H7 (cell line): ENCODE results near the gene PTPRU. TPM values are rescaled to one million over a fixed set of nuclear protein-coding genes. Genes with fewer than 3 reads are reported as not detected.

Experiments
- DNase-seq: peaks from one replicate; pipeline ENCODE4 v3.0.0; 2012
- H3K27me3 ChIP-seq: 2 replicates; pipeline ENCODE4 v1.6.0; 2011; ENCODE audit warnings: mild to moderate bottlenecking, low read length; ENCODE audit not compliant: control insufficient read depth, insufficient read depth
- H3K36me3 ChIP-seq: replicated peaks from 2 replicates; pipeline ENCODE4 v1.5.1; 2011; ENCODE audit warnings: low read length; ENCODE audit not compliant: control insufficient read depth, insufficient read depth
- H3K4me3 ChIP-seq: 2 replicates; pipeline ENCODE4 v1.5.1; 2011; ENCODE audit warnings: low read depth, mild to moderate bottlenecking, control low read depth, low read length, moderate library complexity; ENCODE audit not compliant: insufficient read depth
- total RNA-seq: library from RNA; depleted of rRNA; stranded (reverse); fragments of >200 nt; shearing (Covaris generic); gene quantifications from 2 replicates; pipeline ENCODE4 v1.2.3, GENCODE V29; 2014

Gene PTPRU
- total RNA-seq, 1 experiment from 2014 or later, result 24.6 TPM

DNA sequence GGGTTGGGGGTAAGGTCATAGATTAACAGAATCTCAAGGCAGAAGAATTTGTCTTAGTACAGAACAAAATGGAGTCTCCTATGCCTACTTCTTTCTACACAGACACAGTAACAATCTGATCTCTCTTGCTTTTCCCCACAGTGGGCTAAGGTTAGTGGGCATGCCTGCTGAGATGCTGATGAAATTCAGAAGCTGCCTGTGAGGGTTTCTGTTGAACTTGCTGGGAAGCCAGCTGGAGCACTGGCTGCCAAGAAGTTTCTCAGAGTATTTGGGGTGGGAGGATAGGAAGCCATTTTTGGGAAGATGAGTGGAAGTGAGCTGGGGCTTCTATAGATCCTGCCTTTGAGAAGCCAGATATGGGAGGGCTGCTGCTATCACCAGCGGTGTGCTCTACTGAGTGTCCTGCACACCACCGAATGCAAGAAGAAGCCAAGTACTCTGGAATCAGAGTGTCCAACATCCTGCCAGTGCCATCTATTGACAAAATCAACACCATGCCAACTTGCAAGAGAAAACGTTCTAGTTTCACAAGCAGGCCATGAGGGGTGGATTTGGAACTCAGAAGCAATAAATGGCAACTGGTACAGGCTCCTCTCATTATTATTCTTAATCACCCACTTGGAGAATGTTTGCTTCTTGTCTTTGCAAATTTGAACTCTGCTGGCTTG lies 102.7 kb downstream of the PTPRU start:
- Histone ChIP-seq H3K27me3 (no peaks in the 10 kb centered on the region), H3K36me3 (no peaks in the 10 kb centered on the region), H3K4me3 (no peak overlapping the region)
- no peak for DNase-seq

DNA sequence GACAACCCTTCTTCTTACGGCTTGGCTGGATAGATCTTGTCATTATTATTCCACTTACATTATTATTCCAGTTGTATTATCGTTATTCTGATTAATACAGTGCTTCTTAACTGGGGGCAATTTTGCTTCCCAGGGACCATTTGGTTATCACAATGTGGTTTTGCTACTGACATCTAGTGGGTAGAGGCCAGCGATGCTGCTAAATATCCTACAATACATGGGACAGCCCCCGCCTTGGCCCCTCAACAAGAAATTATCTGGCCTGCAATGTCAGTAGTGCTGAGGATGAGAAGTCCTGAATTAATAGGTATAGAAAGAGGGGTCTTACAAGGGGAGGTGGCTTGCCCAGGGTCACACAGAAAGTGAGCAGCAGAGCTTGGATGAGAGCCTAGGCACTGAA lies 105.6 kb downstream of the PTPRU start:
- DNase-seq, result peak; percentile 29

DNA sequence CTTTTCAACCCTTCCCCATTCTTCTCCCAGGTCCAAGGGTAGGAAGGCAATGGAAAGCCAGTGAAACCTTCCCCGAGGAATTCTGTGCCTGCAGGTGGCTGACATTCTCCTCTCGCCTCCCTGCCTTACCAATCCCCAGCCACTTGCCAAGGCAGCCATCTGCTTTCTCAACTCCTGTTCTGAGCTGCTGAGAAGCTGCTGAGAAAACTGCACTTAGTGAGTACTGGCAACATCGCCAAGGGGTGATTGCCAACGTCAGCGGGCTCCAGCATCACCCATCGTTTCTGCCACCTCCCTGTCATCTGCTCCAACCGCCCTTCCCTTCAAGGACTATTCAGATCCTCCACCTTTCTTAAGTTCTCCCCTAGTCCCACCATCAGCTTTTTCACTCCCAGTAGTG lies 106.0 kb downstream of the PTPRU start:
- DNase-seq, result peak; percentile 24
- Histone ChIP-seq H3K36me3 (no peaks in the 10 kb centered on the region), H3K4me3 (no peak overlapping the region), H3K27me3 (no peaks in the 10 kb centered on the region; the same call in 1 of the 2 replicates)

More for the DNA sequence above, 105.6 kb downstream of the PTPRU start:
- Histone ChIP-seq H3K36me3 (no peaks in the 10 kb centered on the region), H3K27me3 (no peaks in the 10 kb centered on the region; the same call in 1 of the 2 replicates), H3K4me3 (no peak overlapping the region)

GRCh38 chr1:29342983-29343382 lies 106.7 kb downstream of the PTPRU start:
- no peak for DNase-seq
- no peaks in the 10 kb centered on the region; the same call in 1 of the 2 replicates for H3K27me3 ChIP-seq
- H3K36me3 ChIP-seq, result no peaks in the 10 kb centered on the region
- no peak overlapping the region for H3K4me3 ChIP-seq

GRCh38 chr1:29343476-29343875 lies 107.2 kb downstream of the PTPRU start:
- DNase-seq, result no peak
- no peak overlapping the region for H3K4me3 ChIP-seq
- H3K36me3 ChIP-seq, result no peaks in the 10 kb centered on the region
- H3K27me3 ChIP-seq, result no peaks in the 10 kb centered on the region; the same call in 1 of the 2 replicates

- Histone ChIP-seq H3K36me3 (no peaks in the 10 kb centered on the region), H3K4me3 (no peak overlapping the region), H3K27me3 (no peaks in the 10 kb centered on the region; the same call in 1 of the 2 replicates)
- peak; percentile 28 for DNase-seq
Measured at GRCh38 chr1:29343908-29344307, 107.6 kb downstream of the PTPRU start.

DNA sequence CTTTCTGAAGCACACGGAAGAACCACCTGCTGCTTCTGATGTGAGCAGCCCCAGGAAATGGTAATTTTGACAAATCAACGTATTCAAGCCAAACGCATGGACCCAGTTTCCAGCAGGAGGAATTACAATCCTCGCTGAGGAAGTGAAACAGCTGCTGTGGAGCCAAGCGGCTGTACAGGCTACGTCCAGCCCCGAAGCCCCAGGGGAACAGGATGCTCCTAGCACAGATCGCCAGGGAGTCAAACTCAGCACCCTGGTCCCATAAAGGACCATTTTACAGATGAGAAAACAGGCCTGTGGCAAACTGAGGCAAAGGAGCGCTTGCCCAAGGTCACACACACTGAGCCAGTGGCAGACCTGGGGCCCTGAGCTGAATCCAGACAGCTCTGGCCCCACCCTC lies 108.0 kb downstream of the PTPRU start:
- Histone ChIP-seq H3K27me3 (no peaks in the 10 kb centered on the region; the same call in 1 of the 2 replicates), H3K4me3 (no peak overlapping the region), H3K36me3 (no peaks in the 10 kb centered on the region)
- no peak for DNase-seq

- Histone ChIP-seq H3K27me3 (no peaks in the 10 kb centered on the region; the same call in none of the 2 replicates), H3K36me3 (no peaks in the 10 kb centered on the region), H3K4me3 (no peak overlapping the region)
- no peak for DNase-seq
Measured at GRCh38 chr1:29346576-29346975, 110.3 kb downstream of the PTPRU start.

- H3K27me3 ChIP-seq, result no peaks in the 10 kb centered on the region; the same call in none of the 2 replicates
- DNase-seq, result no peak
- H3K36me3 ChIP-seq, result no peaks in the 10 kb centered on the region
- H3K4me3 ChIP-seq, result no peak overlapping the region
Measured at GRCh38 chr1:29349871-29350491, 113.7 kb downstream of the PTPRU start.

GRCh38 chr1:29352719-29353420 lies 116.5 kb downstream of the PTPRU start:
- Histone ChIP-seq H3K36me3 (no peaks in the 10 kb centered on the region), H3K27me3 (no peaks in the 10 kb centered on the region; the same call in none of the 2 replicates), H3K4me3 (no peak overlapping the region)
- no peak for DNase-seq

GRCh38 chr1:29354511-29355098 lies 118.3 kb downstream of the PTPRU start:
- DNase-seq, result no peak
- Histone ChIP-seq H3K4me3 (no peak overlapping the region), H3K36me3 (no peaks in the 10 kb centered on the region), H3K27me3 (no peaks in the 10 kb centered on the region; the same call in none of the 2 replicates)

DNA sequence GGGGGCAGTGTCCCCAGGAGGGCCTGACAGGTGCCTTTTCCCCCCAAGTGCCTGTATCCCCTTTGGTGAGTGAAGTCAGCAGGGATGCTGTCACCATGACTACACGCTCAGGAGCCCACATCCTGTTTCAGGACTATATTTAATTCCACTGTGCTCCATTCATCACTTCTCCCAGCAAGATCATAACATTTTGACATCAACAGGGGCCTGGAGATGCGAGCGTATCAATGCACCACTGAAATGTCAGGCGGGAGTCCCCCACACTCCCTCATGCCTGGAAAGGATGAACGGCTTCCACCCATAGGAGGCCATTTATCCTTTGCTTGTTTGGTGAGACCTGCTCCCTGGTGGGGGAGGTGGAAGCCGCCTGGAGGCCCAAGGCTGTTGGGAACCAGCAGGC lies 119.1 kb downstream of the PTPRU start:
- DNase-seq, result no peak
- H3K4me3 ChIP-seq, result no peak overlapping the region
- H3K27me3 ChIP-seq, result no peaks in the 10 kb centered on the region; the same call in none of the 2 replicates
- no peaks in the 10 kb centered on the region for H3K36me3 ChIP-seq

DNA sequence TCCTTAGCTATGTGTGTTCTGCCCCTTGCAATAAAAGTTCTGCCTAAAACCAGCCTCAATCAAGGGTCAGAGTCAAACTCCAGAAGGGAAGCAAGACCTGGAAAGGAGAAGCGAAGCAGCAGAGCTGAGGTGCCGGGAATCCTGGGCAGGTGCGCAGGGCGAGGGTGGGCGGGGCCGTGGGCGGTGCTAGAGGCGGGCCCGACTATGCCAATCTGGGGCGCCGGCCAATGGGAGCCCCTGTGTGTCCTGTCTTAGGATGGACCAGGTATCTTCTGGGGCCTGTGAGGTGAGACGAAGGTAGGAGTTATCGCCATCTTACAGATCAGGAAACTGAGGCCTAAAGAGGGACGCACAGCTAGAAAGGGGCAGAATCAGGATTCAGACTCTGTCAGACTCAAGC lies 120.3 kb downstream of the PTPRU start:
- Histone ChIP-seq H3K4me3 (no peak overlapping the region), H3K27me3 (no peaks in the 10 kb centered on the region; the same call in 1 of the 2 replicates), H3K36me3 (no peaks in the 10 kb centered on the region)
- peak; percentile 96 for DNase-seq

DNA sequence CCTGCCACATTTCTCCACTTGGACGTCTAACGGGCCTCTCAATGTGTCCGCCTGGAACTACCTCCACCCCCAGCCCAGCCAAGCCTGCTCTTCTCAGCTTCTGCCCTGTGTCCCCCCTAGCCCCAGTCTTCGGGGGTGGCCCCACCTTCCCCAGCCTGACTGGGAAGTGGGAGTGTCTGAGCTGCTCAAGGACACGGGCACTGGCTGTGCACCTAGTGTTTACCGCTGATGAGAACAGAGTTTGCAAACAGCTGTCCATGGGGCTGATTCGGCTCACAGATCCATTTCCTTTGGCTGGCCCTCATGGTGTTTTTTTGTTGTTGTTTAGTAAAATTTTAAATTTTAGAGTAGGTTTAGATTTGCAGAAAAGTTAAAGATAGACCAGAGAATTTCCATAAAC lies 121.1 kb downstream of the PTPRU start:
- Histone ChIP-seq H3K4me3 (no peak overlapping the region), H3K36me3 (no peaks in the 10 kb centered on the region)
- DNase-seq, result no peak

More for the DNA sequence above, 121.1 kb downstream of the PTPRU start:
- H3K27me3 ChIP-seq, result no peaks in the 10 kb centered on the region; the same call in 1 of the 2 replicates
